Stimulated activated CD8-positive, alpha-beta memory T cell treated with anti-CD3 and anti-CD28 coated beads, Interleukin-15, amount 100 ng/mL, for 4 hours (primary cell): Measurements from ENCODE around the gene LRRC28.
"Not testable (repeated sequence)": the region's sequence is repeated elsewhere in the genome, so short reads cannot be mapped to it uniquely, and the experiment has no call there.

Source experiments
- DNase-seq, 2 donors: peaks; one replicate each; pipeline ENCODE4 v3.0.0-alpha.2; 2020; ENCODE audit warnings: low read depth in 2 of 2

LRRC28 gene

GRCh38 chr15:99250857-99251841, at the start of gene LRRC28:
Gene LRRC28, plus strand, starts transcription at chr15:99251481. Its CDS starts 4,477 bp downstream, at chr15:99255958.
- DNase-seq, result peak; percentile 89 to 91

DNA sequence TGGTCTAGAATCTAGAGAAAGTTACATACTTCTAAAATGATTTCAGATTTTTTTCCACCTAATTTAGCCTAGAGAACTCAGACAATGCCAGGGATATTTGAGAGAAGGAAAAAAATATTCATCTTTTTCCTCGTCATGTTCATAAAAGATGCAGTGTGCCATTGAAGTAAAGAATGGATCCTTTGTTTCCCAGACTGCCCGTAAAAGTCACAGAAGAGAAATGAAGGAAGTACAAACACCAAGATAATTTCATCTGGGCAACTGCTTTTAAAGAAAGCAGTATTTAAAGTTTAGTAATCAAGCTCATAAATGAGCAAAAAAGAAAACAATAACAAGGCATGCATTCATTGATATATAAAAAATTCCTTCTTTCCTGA, 49.1 kb upstream of the LRRC28 start:
- no peak for DNase-seq

DNA sequence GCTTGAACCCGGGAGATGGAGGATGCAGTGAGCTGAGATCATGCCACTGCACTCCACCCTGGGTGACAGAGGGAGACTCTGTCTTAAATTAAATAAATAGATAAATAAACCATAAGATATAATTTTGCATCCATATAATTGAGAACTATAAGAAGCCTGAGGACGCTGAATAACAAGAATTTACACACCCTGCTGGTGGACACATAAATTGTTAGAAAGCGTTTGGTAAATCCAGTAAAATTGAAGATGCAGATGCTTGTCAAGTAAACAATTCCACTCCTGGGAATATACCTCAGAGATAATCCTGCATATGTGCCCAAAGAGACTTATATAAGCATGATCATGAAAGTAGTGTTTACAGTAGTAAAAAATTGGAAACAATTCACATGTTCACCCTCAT, 43.6 kb upstream of the LRRC28 start:
- no peak for DNase-seq

DNA sequence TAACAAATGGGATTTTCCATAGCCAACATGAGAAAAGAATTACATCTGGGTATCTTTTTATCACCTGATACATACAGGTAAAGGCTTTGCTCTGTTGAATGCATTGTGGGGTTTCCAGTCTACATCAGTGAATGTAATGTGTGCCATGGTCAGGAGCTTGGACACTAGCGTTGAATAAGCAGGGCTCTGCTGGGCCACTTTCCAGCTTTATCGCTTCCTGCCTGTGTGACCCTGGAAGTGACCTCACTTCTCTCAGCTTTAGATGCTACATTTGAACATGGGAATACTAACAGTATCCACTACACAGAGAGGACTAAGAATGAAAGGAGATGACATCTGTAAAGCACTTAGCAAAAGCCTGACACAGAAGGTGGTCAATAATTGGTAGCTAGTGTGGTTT, 42.0 kb upstream of the LRRC28 start:
- DNase-seq, result no peak

GRCh38 chr15:99210334-99210733, 40.9 kb upstream of the LRRC28 start:
- no peak for DNase-seq

DNA sequence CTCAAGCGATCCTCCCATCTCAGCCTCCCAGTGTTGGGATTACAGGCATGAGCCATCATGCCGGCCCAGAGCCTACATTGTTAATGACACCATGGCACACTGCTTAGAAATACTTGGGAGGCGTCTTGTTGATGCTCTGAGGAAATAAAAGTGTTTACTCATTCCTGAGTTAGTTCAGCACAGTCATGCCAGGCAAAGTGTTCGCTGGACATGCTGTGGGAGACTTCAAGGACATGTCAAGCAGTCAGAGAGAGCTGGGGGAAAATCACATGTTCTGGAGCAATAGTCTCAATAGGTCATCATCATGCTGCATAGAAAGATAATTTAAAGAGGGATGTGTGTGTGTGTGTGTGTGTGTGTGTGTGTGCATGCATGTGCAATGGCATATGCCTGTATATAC, 39.4 kb upstream of the LRRC28 start:
- DNase-seq, result no peak

DNA sequence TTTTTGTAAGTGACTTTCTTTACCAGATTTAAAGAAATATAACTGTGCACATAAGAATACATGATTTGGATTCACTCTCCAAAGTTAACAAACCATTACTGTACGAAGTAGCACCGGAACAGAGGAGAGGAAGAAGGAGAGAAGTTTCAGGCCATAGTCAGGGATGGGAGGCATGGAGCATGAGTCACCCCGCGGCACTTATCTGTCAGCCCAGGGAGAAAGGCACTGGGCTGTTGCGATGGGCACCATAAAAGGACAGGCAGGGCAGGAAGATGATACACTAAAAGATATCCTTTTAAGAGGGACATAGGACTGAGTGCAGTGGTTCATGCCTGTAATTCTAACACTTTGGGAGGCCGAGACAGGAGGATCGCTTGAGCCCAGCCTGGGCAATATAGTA, 38.9 kb upstream of the LRRC28 start:
- DNase-seq, result no peak

DNA sequence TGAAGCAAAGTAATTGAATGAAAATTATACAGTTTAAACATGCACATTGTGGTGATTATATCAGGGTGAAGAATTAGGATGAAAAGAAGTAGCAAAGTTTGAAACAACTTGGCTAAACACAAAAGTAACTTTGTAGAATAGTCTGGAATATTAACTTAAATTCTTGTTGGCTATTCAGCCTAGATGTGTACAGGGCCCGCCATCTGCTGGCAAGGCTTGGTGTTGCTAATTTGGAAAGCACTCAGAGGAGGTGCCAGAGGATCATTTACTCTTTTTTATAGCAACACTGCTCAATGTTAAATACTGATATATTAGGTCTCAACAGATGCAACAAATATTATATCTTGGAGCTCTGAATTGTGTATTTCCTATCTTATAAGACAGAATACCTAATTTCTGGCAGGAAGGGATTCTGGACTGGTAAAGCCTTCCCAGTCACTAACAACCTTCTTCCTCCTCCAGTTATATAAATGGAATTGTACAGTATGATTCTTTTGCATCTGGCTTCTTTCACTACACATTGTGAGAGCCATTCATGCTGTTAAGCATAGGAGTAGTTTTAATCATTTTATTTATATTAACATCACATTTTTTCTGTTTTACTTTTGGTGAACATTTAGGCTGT, 38.0 kb upstream of the LRRC28 start:
- peak; percentile 3 to 17 for DNase-seq

DNA sequence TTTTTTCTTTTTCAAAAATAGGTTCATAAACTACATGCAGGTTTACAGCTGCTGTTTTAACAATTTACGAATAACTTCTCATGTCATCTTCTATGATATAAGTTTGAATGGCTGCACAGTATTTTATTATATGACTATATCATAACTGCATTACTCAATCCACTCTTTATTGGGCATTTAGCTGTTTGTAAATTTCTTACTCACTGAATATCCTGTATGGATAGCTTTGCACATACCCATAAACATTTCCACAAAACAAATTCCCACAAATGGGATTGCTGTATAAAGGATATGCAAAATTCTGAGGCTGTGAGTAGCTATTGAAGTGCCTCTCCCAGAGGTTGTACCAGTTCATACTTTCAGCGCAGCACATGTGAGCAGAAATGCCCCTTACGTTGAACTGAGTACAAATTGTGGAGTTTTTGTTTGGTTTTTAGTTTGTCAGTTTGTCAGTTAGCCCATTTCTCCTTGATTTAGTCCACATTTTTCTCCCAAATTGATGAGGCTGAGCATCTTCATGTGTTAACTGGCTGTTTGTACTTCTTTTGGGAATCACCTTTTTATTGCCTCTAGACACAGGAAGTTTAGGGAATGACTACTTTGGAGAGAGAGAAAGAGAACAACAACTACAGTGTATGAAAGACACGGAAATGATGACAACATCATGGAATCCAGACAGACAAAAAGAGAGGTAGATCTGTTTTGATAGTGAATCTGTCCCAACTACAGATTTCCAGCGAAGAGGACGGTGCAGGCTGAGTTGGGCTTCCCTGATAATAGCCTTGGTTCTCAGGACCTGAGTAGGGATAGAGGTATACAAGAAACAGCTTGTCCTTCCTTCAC, 26.7 kb upstream of the LRRC28 start:
- no peak for DNase-seq

DNA sequence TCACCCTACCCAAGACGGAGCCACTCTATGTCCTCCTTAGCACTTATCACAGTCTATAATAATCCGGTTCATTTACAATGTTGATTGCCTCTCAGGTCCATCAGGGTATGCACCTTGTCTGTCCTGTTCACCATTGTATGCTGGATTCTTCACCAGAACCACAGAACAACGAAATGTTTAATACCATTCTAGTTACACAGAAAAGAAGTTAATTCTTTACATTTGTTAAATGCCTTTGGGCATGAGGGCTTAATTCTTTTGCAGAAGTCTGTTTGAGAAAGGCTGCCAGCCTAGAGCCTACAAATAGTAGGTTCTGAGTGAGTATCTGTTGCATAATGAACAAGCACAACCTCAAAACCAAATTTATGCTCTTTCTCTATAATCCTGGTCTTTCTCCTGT, 24.5 kb upstream of the LRRC28 start:
- no peak for DNase-seq

DNA sequence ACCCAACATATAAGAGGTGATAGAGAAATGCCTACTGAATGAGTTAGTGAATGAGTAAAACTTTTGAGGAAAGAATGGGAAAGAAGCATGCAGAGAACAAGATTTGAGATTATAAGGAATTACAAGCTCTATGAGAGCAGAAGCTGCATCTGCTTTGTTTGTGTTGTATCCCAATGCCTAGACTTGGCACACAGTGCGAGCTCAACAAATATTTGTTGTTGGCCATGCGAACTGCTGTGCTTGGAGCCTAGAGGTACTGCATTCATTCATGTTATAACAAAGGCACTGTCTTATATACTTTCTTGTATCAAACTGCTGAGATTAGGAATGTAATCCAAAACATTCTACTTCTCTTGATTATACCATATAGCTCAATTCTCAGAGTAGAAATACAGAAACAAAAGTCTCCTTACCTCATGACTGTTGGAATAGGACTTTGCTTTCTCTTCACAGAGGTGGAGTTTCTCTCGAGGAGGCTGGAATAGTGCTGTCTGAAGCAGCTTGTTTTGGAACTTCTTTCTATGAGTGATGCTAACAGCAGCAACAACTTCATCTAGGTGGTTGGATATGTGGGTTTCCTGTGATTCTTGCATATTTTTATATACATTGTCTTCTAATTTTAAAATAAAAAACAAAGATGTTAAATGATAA, 23.0 kb upstream of the LRRC28 start:
- no peak for DNase-seq

DNA sequence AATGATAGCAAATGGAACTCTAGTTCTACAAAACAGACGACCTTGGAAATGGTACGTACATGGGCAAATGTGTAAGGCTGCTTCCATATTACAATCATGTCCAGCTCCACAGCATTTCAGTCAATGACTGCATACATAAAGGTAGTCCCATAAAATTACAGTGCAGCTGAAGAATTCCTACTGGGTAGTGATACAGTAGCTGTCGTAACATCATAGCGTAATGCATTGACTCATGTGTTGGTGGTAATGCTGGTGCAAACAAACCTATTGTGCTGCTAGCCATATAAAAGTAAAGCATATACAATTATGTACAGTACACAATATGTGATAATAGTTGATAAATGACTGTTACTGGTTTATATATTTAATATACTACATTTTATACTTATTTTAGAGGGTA, 20.4 kb upstream of the LRRC28 start:
- no peak for DNase-seq

GRCh38 chr15:99232740-99233139, 18.5 kb upstream of the LRRC28 start:
- DNase-seq, result no peak

- DNase-seq, result not testable (repeated sequence)
These were observed 17.1 kb upstream of the LRRC28 start for GRCh38 chr15:99234160-99234559.

- DNase-seq, result no peak
These were observed 12.4 kb upstream of the LRRC28 start for GRCh38 chr15:99238849-99239248.

DNA sequence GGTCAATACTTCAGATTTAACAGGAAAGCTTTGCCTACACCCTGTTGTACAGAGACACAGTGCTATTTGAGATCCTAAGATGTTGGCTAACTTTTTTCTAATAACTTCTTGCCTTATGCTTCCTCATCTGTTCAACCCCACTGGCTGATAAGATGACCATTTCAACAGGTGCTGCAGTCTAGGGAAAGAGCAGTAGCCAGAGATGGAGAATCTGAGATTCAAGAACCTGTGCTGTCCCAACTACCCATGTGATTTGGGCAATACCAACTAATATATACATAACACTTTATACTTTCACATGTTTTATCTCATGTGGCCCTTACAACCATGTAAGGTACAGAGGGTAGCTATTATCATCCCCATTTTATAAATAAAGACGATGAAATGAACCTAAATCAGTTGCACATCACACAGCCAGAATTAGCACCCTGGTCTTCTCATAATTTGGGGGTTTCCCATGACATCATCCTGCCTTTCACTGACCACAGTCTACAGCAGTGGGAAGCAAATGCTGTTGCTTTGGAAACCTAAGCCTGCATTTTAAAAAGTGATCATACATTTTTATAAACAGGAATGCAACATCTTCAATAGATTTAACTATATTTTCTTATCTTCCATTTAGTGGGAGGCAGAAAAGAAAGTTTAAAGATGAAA, 11.6 kb upstream of the LRRC28 start:
- DNase-seq, result no peak

- DNase-seq, result no peak
These were observed 9.5 kb upstream of the LRRC28 start for GRCh38 chr15:99241752-99242151.

- no peak for DNase-seq
These were observed 7.0 kb upstream of the LRRC28 start for GRCh38 chr15:99244306-99244705.

DNA sequence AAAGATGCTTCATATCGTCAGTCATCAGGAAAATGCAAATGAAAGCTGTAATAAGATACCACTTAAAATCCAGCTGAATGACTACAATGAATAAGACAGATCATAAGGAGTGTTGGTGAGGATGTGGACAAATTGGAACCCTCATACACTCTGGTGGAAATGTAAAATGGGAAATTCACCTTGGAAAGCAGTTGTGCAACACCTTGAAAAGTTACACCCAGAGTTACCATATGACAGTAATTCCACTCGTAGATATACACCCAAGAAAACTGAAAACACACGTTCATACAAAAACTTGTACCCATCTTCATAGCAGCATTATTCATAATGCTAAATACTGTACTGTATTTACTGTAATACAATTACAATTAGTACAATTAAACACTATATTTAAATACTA, 4.2 kb upstream of the LRRC28 start:
- no peak for DNase-seq

- no peak for DNase-seq
These were observed 3.1 kb upstream of the LRRC28 start for GRCh38 chr15:99248000-99248715.
